ENCODE data around the gene MEGF9.

MEGF9 gene

GRCh38 chr9:120702075-120702474 lies 12.2 kb downstream of the MEGF9 start:
- no peak for DNase-seq

- no peak for DNase-seq
Measured at GRCh38 chr9:120701248-120701647, 13.0 kb downstream of the MEGF9 start.

- DNase-seq: no peak
Measured at GRCh38 chr9:120698766-120699165, 15.5 kb downstream of the MEGF9 start.

GRCh38 chr9:120697448-120697847 lies 16.8 kb downstream of the MEGF9 start:
- DNase-seq: no peak

GRCh38 chr9:120696551-120697230 lies 17.6 kb downstream of the MEGF9 start:
- DNase-seq: no peak

- no peak for DNase-seq
Measured at GRCh38 chr9:120694559-120694958, 19.7 kb downstream of the MEGF9 start.

- no peak for DNase-seq
Measured at GRCh38 chr9:120693700-120694008, 20.6 kb downstream of the MEGF9 start.

- no peak for DNase-seq
Measured at GRCh38 chr9:120692901-120693699, 21.2 kb downstream of the MEGF9 start.

GRCh38 chr9:120690372-120690771 lies 23.9 kb downstream of the MEGF9 start:
- no peak for DNase-seq

GRCh38 chr9:120689860-120690259 lies 24.4 kb downstream of the MEGF9 start:
- no peak for DNase-seq

GRCh38 chr9:120688758-120689157 lies 25.5 kb downstream of the MEGF9 start:
- DNase-seq: no peak

- no peak for DNase-seq
Measured at GRCh38 chr9:120683150-120683549, 31.1 kb downstream of the MEGF9 start.

- DNase-seq: no peak
Measured at GRCh38 chr9:120681121-120681520, 33.1 kb downstream of the MEGF9 start.

- DNase-seq: no peak
Measured at GRCh38 chr9:120680579-120680978, 33.7 kb downstream of the MEGF9 start.

GRCh38 chr9:120680161-120680560 lies 34.1 kb downstream of the MEGF9 start:
- DNase-seq: no peak

GRCh38 chr9:120677965-120678364 lies 36.3 kb downstream of the MEGF9 start:
- no peak for DNase-seq

- DNase-seq: no peak
Measured at GRCh38 chr9:120676767-120677402, 37.4 kb downstream of the MEGF9 start.

GRCh38 chr9:120668399-120668798 lies 45.9 kb downstream of the MEGF9 start:
- DNase-seq: no peak

- no peak for DNase-seq
Measured at GRCh38 chr9:120663950-120664349, 50.3 kb downstream of the MEGF9 start.

- DNase-seq: no peak
Measured at GRCh38 chr9:120663380-120663779, 50.9 kb downstream of the MEGF9 start.

GRCh38 chr9:120662513-120662912 lies 51.8 kb downstream of the MEGF9 start:
- no peak for DNase-seq

GRCh38 chr9:120659676-120660075 lies 54.6 kb downstream of the MEGF9 start:
- DNase-seq: no peak

GRCh38 chr9:120659209-120659608 lies 55.1 kb downstream of the MEGF9 start:
- DNase-seq: no peak

GRCh38 chr9:120655005-120655622 lies 59.2 kb downstream of the MEGF9 start:
- no peak for DNase-seq
